Measurements from ENCODE around the gene KIF1A.

Gene KIF1A

GRCh38 chr2:240765007-240765406 is 55.0 kb downstream of the KIF1A start:
- Histone ChIP-seq H3K27me3 (ENCODE audit: insufficient read depth, low read length, poor library complexity, severe bottlenecking) (no peaks in the 10 kb centered on the region), H3F3A (ENCODE audit: low read depth) (no peaks in the 10 kb centered on the region), H3K4me1 (ENCODE audit: insufficient read depth, low read length, poor library complexity, severe bottlenecking) (no peaks in the 10 kb centered on the region), H3K36me3 (ENCODE audit: insufficient read depth, low read length) (no peaks in the 10 kb centered on the region), H4K20me1 (ENCODE audit: insufficient read depth, low read length, poor library complexity, severe bottlenecking) (no peaks in the 10 kb centered on the region), H3K4me2 (ENCODE audit: low read depth, low read length, poor library complexity, severe bottlenecking) (no peak overlapping the region), H3K9me3 (ENCODE audit: insufficient read depth, low read depth, low read length) (no peaks in the 10 kb centered on the region), H3K9ac (ENCODE audit: low read depth, low read length, poor library complexity, severe bottlenecking) (no peak overlapping the region), H3K9me2 (replicated peaks; ENCODE audit: low read depth, low read length) (no peaks in the 10 kb centered on the region), H2AFZ (ENCODE audit: low read length) (no peak overlapping the region), H3K79me2 (ENCODE audit: insufficient read depth, low read length) (no peaks in the 10 kb centered on the region), H3K4me3 (ENCODE audit: low read length, poor library complexity, severe bottlenecking) (no peak overlapping the region)
- no peak for TF ChIP-seq CTCF (conservative IDR thresholded peaks at IDR 0.05; ENCODE audit: low read length)
- TF ChIP-seq EZH2phosphoT487 (IDR thresholded peaks at IDR 0.05; ENCODE audit: borderline replicate concordance), result no peak

- Histone ChIP-seq H3K4me1 (ENCODE audit: insufficient read depth, low read length, poor library complexity, severe bottlenecking) (no peaks in the 10 kb centered on the region), H4K20me1 (ENCODE audit: insufficient read depth, low read length, poor library complexity, severe bottlenecking) (no peaks in the 10 kb centered on the region), H3K79me2 (ENCODE audit: insufficient read depth, low read length) (no peaks in the 10 kb centered on the region), H3K4me2 (ENCODE audit: low read depth, low read length, poor library complexity, severe bottlenecking) (no peak overlapping the region), H3F3A (ENCODE audit: low read depth) (no peaks in the 10 kb centered on the region), H3K36me3 (ENCODE audit: insufficient read depth, low read length) (no peaks in the 10 kb centered on the region), H3K27me3 (ENCODE audit: insufficient read depth, low read length, poor library complexity, severe bottlenecking) (no peaks in the 10 kb centered on the region), H2AFZ (ENCODE audit: low read length) (no peak overlapping the region), H3K4me3 (ENCODE audit: low read length, poor library complexity, severe bottlenecking) (no peak overlapping the region), H3K9me3 (ENCODE audit: insufficient read depth, low read depth, low read length) (no peaks in the 10 kb centered on the region), H3K9ac (ENCODE audit: low read depth, low read length, poor library complexity, severe bottlenecking) (no peak overlapping the region), H3K9me2 (replicated peaks; ENCODE audit: low read depth, low read length) (no peaks in the 10 kb centered on the region)
- no peak for TF ChIP-seq CTCF (conservative IDR thresholded peaks at IDR 0.05; ENCODE audit: low read length)
- TF ChIP-seq EZH2phosphoT487 (IDR thresholded peaks at IDR 0.05; ENCODE audit: borderline replicate concordance), result no peak
These were observed 55.4 kb downstream of the KIF1A start for GRCh38 chr2:240764605-240765004.

GRCh38 chr2:240762971-240763370 is 57.0 kb downstream of the KIF1A start:
- H3K4me3 ChIP-seq (ENCODE audit: low read length, poor library complexity, severe bottlenecking), result no peak overlapping the region
- no peaks in the 10 kb centered on the region for H3K79me2 ChIP-seq (ENCODE audit: insufficient read depth, low read length)
- no peaks in the 10 kb centered on the region for H3K9me3 ChIP-seq (ENCODE audit: insufficient read depth, low read depth, low read length)
- no peak overlapping the region for H3K4me2 ChIP-seq (ENCODE audit: low read depth, low read length, poor library complexity, severe bottlenecking)
- no peaks in the 10 kb centered on the region for H3K4me1 ChIP-seq (ENCODE audit: insufficient read depth, low read length, poor library complexity, severe bottlenecking)
- TF ChIP-seq EZH2phosphoT487 (IDR thresholded peaks at IDR 0.05; ENCODE audit: borderline replicate concordance), result no peak
- no peak overlapping the region for H3K9ac ChIP-seq (ENCODE audit: low read depth, low read length, poor library complexity, severe bottlenecking)
- H3F3A ChIP-seq (ENCODE audit: low read depth), result no peaks in the 10 kb centered on the region
- no peaks in the 10 kb centered on the region for H4K20me1 ChIP-seq (ENCODE audit: insufficient read depth, low read length, poor library complexity, severe bottlenecking)
- H2AFZ ChIP-seq (ENCODE audit: low read length), result no peak overlapping the region
- H3K36me3 ChIP-seq (ENCODE audit: insufficient read depth, low read length), result no peaks in the 10 kb centered on the region
- H3K27me3 ChIP-seq (ENCODE audit: insufficient read depth, low read length, poor library complexity, severe bottlenecking), result no peaks in the 10 kb centered on the region
- no peaks in the 10 kb centered on the region for H3K9me2 ChIP-seq (replicated peaks; ENCODE audit: low read depth, low read length)

- Histone ChIP-seq H3K9me3 (ENCODE audit: insufficient read depth, low read depth, low read length) (no peaks in the 10 kb centered on the region), H3K79me2 (ENCODE audit: insufficient read depth, low read length) (no peaks in the 10 kb centered on the region), H3K4me2 (ENCODE audit: low read depth, low read length, poor library complexity, severe bottlenecking) (no peak overlapping the region), H3K36me3 (ENCODE audit: insufficient read depth, low read length) (no peaks in the 10 kb centered on the region), H2AFZ (ENCODE audit: low read length) (no peak overlapping the region), H3K9me2 (replicated peaks; ENCODE audit: low read depth, low read length) (no peaks in the 10 kb centered on the region), H4K20me1 (ENCODE audit: insufficient read depth, low read length, poor library complexity, severe bottlenecking) (no peaks in the 10 kb centered on the region), H3K4me3 (ENCODE audit: low read length, poor library complexity, severe bottlenecking) (no peak overlapping the region), H3K4me1 (ENCODE audit: insufficient read depth, low read length, poor library complexity, severe bottlenecking) (no peaks in the 10 kb centered on the region), H3F3A (ENCODE audit: low read depth) (no peaks in the 10 kb centered on the region), H3K27me3 (ENCODE audit: insufficient read depth, low read length, poor library complexity, severe bottlenecking) (no peaks in the 10 kb centered on the region), H3K9ac (ENCODE audit: low read depth, low read length, poor library complexity, severe bottlenecking) (no peak overlapping the region)
- TF ChIP-seq EZH2phosphoT487 (IDR thresholded peaks at IDR 0.05; ENCODE audit: borderline replicate concordance) (no peak), CTCF (conservative IDR thresholded peaks at IDR 0.05; ENCODE audit: low read length) (no peak)
These were observed 57.8 kb downstream of the KIF1A start for GRCh38 chr2:240762249-240762648.
